SK-N-SH (cell line): ENCODE measurements around the gene CKAP2L. TPM values are rescaled to one million over a fixed set of nuclear protein-coding genes. Genes with fewer than 3 reads are reported as not detected.

Experiments
- CTCF ChIA-PET: fragments of 300-600, 350-600 bp; formaldehyde crosslinking; extraction: SDS; loops from one replicate; lab custom pipeline; 2021; lab: Yijun Ruan, JAX
- POLR2A ChIA-PET: fragments of 350-600 bp; sonication (Branson Sonifier 250); formaldehyde crosslinking; extraction: SDS; loops from one replicate; lab custom pipeline; 2020; ENCODE audit warnings: antibody characterized with exemption, inconsistent platforms; lab: Yijun Ruan, JAX
- DNase-seq: peaks from one replicate; pipeline ENCODE4 v3.0.0; 2012
- H2AFZ ChIP-seq: fragments of 200-600 bp; sonication (generic); 2 replicates; pipeline ENCODE4 v1.8.1; 2016; ENCODE audit warnings: antibody characterized with exemption, mild to moderate bottlenecking, low read depth
- H3F3A ChIP-seq: fragments of 200-600 bp; sonication (generic); replicated peaks from 2 replicates; pipeline ENCODE3; 2016; ENCODE audit warnings: antibody characterized with exemption, mild to moderate bottlenecking; ENCODE audit not compliant: insufficient read depth
- H3K27ac ChIP-seq, 2 experiments: fragments of 200-500 bp in 1 of 2; fragments of 200-600 bp in 1 of 2; sonication (Bioruptor generic) in 1 of 2; sonication (generic), shearing (Covaris generic) in 1 of 2; 2 replicates each; pipeline versions ENCODE4 v1.5.1 to v1.6.1; 2014 to 2016; ENCODE audit warnings: low read depth in 2 of 2, inconsistent platforms in 1 of 2, low read length in 1 of 2, mild to moderate bottlenecking in 1 of 2, mixed read lengths in 1 of 2
- H3K27me3 ChIP-seq: fragments of 200-600 bp; sonication (generic), shearing (Covaris generic); 2 replicates; pipeline ENCODE4 v1.6.1; 2016; ENCODE audit warnings: mixed run types; ENCODE audit not compliant: insufficient read depth
- H3K36me3 ChIP-seq, 2 experiments: fragments of 200-500 bp in 1 of 2; fragments of 200-600 bp in 1 of 2; sonication (Bioruptor generic) in 1 of 2; sonication (generic) in 1 of 2; replicated peaks in 1 of 2; 2 replicates each; pipeline versions ENCODE3 to v1.5.1; 2014 to 2016; ENCODE audit warnings: low read length in 1 of 2, mild to moderate bottlenecking in 1 of 2; ENCODE audit not compliant: insufficient read depth in 2 of 2, control insufficient read depth in 1 of 2
- H3K4me1 ChIP-seq, 2 experiments: fragments of 200-500 bp in 1 of 2; fragments of 200-600 bp in 1 of 2; sonication (Bioruptor generic) in 1 of 2; sonication (generic), shearing (Covaris generic) in 1 of 2; 2 replicates each; pipeline versions ENCODE4 v1.5.1 to v1.6.1; 2014 to 2016; ENCODE audit warnings: low read depth in 1 of 2, low read length in 1 of 2, mixed run types in 1 of 2; ENCODE audit not compliant: insufficient read depth in 2 of 2, control insufficient read depth in 1 of 2
- H3K4me2 ChIP-seq: fragments of 200-600 bp; sonication (generic), shearing (Covaris generic); 2 replicates; pipeline ENCODE4 v1.6.1; 2017; ENCODE audit warnings: mixed run types
- H3K4me3 ChIP-seq, 2 experiments: fragments of 200-500 bp in 1 of 2; fragments of 200-600 bp in 1 of 2; sonication (Bioruptor generic) in 1 of 2; sonication (generic), shearing (Covaris generic) in 1 of 2; 2 replicates each; pipeline versions ENCODE4 v1.5.1 to v1.8.1; 2014 to 2016; ENCODE audit warnings: low read depth in 2 of 2, inconsistent platforms in 1 of 2, low read length in 1 of 2, mild to moderate bottlenecking in 1 of 2, mixed read lengths in 1 of 2, moderate library complexity in 1 of 2
- H3K79me2 ChIP-seq: fragments of 200-600 bp; sonication (generic); 2 replicates; pipeline ENCODE4 v1.8.1; 2017; ENCODE audit warnings: mild to moderate bottlenecking; ENCODE audit not compliant: insufficient read depth
- H3K9ac ChIP-seq: fragments of 200-600 bp; sonication (generic); 2 replicates; pipeline ENCODE4 v1.6.1; 2017; ENCODE audit warnings: mixed run types
- H3K9me2 ChIP-seq: fragments of 200-600 bp; sonication (generic); 2 replicates; pipeline ENCODE4 v1.6.1; 2017; ENCODE audit warnings: mixed run types
- H3K9me3 ChIP-seq: fragments of 200-600 bp; sonication (generic); 2 replicates; pipeline ENCODE4 v1.6.1; 2017; ENCODE audit warnings: mixed run types, mild to moderate bottlenecking, moderate library complexity
- H4K20me1 ChIP-seq: fragments of 200-600 bp; sonication (generic); 2 replicates; pipeline ENCODE4 v1.6.1; 2017; ENCODE audit warnings: mild to moderate bottlenecking, mixed run types; ENCODE audit not compliant: insufficient read depth
- ELF1 ChIP-seq: IDR thresholded peaks from 2 replicates; pipeline ENCODE4 v1.4.0; 2012
- EP300 ChIP-seq, 2 experiments: IDR thresholded peaks; 2 replicates each; pipeline versions ENCODE4 v1.4.0 to v1.6.1; 2012; ENCODE audit warnings: borderline replicate concordance in 1 of 2, low read depth in 1 of 2, low read length in 1 of 2
- EZH2phosphoT487 ChIP-seq: fragments of 200-600 bp; sonication (generic); IDR thresholded peaks from 2 replicates; pipeline ENCODE4 v1.6.1; 2017; ENCODE audit warnings: low read depth, mixed run types, mild to moderate bottlenecking, antibody characterized with exemption, moderate library complexity, borderline replicate concordance
- FOXM1 ChIP-seq: IDR thresholded peaks from 2 replicates; pipeline ENCODE4 v1.4.0; 2012; ENCODE audit warnings: low read depth, mild to moderate bottlenecking
- GABPA ChIP-seq: IDR thresholded peaks from 2 replicates; pipeline ENCODE4 v1.4.0; 2012; ENCODE audit warnings: low read depth, mild to moderate bottlenecking
- JUND ChIP-seq: IDR thresholded peaks from 2 replicates; pipeline ENCODE4 v1.4.0; 2012
- MAX ChIP-seq: IDR thresholded peaks from 2 replicates; pipeline ENCODE4 v1.4.0; 2012; ENCODE audit warnings: low read depth
- MEF2A ChIP-seq: IDR thresholded peaks from 2 replicates; pipeline ENCODE4 v1.4.0; 2012; ENCODE audit warnings: low read depth, borderline replicate concordance
- MXI1 ChIP-seq: IDR thresholded peaks from 2 replicates; pipeline ENCODE4 v1.6.1; 2012; ENCODE audit warnings: mild to moderate bottlenecking, low read depth, low read length, improper control_type of control experiment
- NRF1 ChIP-seq: IDR thresholded peaks from 2 replicates; pipeline ENCODE4 v1.6.1; 2012; ENCODE audit warnings: low read depth, mild to moderate bottlenecking, low read length
- PBX3 ChIP-seq: IDR thresholded peaks from 2 replicates; pipeline ENCODE4; 2012
- POLR2AphosphoS5 ChIP-seq: IDR thresholded peaks from 2 replicates; pipeline ENCODE4 v1.6.1; 2012; ENCODE audit warnings: low read depth, low read length
- RCOR1 ChIP-seq: fragments of 150-350 bp; IDR thresholded peaks from 2 replicates; pipeline ENCODE4 v1.6.1; 2017; ENCODE audit warnings: antibody characterized with exemption, low read length
- REST ChIP-seq: IDR thresholded peaks from 2 replicates; pipeline ENCODE4 v1.6.1; 2012; ENCODE audit warnings: mild to moderate bottlenecking, low read depth, low read length, moderate library complexity
- TAF1 ChIP-seq: IDR thresholded peaks from 2 replicates; pipeline ENCODE4 v1.6.1; 2012; ENCODE audit warnings: low read depth, mild to moderate bottlenecking, low read length, moderate library complexity, borderline replicate concordance
- TEAD4 ChIP-seq: IDR thresholded peaks from 2 replicates; pipeline ENCODE4 v1.4.0; 2012; ENCODE audit warnings: mild to moderate bottlenecking, borderline replicate concordance; ENCODE audit not compliant: insufficient read depth
- USF1 ChIP-seq: IDR thresholded peaks from 2 replicates; pipeline ENCODE4 v1.4.0; 2012; ENCODE audit warnings: low read depth, borderline replicate concordance
- USF2 ChIP-seq: fragments of 150-350 bp; IDR thresholded peaks from 2 replicates; pipeline ENCODE4 v1.6.1; 2017; ENCODE audit warnings: antibody characterized with exemption, low read length, low read depth, borderline replicate concordance
- ZBTB33 ChIP-seq: IDR thresholded peaks from 2 replicates; pipeline ENCODE4 v1.4.0; 2012; ENCODE audit warnings: low read depth, borderline replicate concordance
- WGBS: methylation state at CpG from one replicate; pipeline ENCODE4 v1.1.6; 2017; ENCODE audit warnings: low lambda C conversion rate; 5-methylcytosine and 5-hydroxymethylcytosine counted together
- polyA plus RNA-seq, 3 experiments: library from polyadenylated mRNA; depleted of rRNA; stranded (reverse); fragments of >200 nt; gene quantifications; 2 replicates each; pipeline ENCODE4 v1.2.3, GENCODE V29; 2012

CKAP2L gene
- polyA plus RNA-seq, 1 of the 3 experiments (the other 2 are of a cell fraction), result 2.9 TPM

GRCh38 chr2:112787729-112788393 lies 23.5 kb upstream of the CKAP2L start:
- Histone ChIP-seq H3K27me3 (no peaks in the 10 kb centered on the region), H3K27ac (no peak overlapping the region), H3K36me3 (no peaks in the 10 kb centered on the region), H3K9ac (no peak overlapping the region), H3K9me2 (no peaks in the 10 kb centered on the region), H3K79me2 (no peaks in the 10 kb centered on the region), H3K9me3 (no peaks in the 10 kb centered on the region), H3K4me3 (no peak overlapping the region), H2AFZ (no peak overlapping the region), H3K4me2 (no peak overlapping the region), H4K20me1 (no peaks in the 10 kb centered on the region), H3F3A (no peaks in the 10 kb centered on the region), H3K4me1 (no peaks in the 10 kb centered on the region)
- POLR2A ChIA-PET, result no interaction called here
- no peak for DNase-seq
- WGBS, result 57% methylated on average over 4 of the region's 4 CpGs
- CTCF ChIA-PET, result no interaction called here
- TF ChIP-seq GABPA, result no peak
- no peak for TF ChIP-seq JUND
- no peak for TF ChIP-seq MEF2A
- TF ChIP-seq USF2, result no peak
- TF ChIP-seq USF1, result no peak
- TF ChIP-seq MXI1, result no peak
- TF ChIP-seq TEAD4, result no peak
- no peak for TF ChIP-seq EZH2phosphoT487
- no peak for TF ChIP-seq ELF1
- TF ChIP-seq POLR2AphosphoS5, result no peak
- TF ChIP-seq EP300 (IDR thresholded peaks at IDR 0.05; ENCODE audit: borderline replicate concordance in 1 of 2, low read depth in 1 of 2, low read length in 1 of 2), result no peak
- TF ChIP-seq NRF1, result no peak
- no peak for TF ChIP-seq PBX3
- no peak for TF ChIP-seq ZBTB33
- TF ChIP-seq RCOR1, result no peak
- no peak for TF ChIP-seq FOXM1
- no peak for TF ChIP-seq REST
- no peak for TF ChIP-seq MAX
- TF ChIP-seq TAF1, result no peak
